CD4-positive, alpha-beta T cell treated with Interferon alpha-2 for 1 hour (primary cell): Measurements from ENCODE around the gene MVB12A.
A peak's percentile ranks its signal among the peaks of the same experiment; 100 is the strongest.

Experiments
- DNase-seq, 2 donors: peaks; one replicate each; pipeline ENCODE4 v3.0.0-alpha.2; 2020 to 2022

The MVB12A gene

DNA sequence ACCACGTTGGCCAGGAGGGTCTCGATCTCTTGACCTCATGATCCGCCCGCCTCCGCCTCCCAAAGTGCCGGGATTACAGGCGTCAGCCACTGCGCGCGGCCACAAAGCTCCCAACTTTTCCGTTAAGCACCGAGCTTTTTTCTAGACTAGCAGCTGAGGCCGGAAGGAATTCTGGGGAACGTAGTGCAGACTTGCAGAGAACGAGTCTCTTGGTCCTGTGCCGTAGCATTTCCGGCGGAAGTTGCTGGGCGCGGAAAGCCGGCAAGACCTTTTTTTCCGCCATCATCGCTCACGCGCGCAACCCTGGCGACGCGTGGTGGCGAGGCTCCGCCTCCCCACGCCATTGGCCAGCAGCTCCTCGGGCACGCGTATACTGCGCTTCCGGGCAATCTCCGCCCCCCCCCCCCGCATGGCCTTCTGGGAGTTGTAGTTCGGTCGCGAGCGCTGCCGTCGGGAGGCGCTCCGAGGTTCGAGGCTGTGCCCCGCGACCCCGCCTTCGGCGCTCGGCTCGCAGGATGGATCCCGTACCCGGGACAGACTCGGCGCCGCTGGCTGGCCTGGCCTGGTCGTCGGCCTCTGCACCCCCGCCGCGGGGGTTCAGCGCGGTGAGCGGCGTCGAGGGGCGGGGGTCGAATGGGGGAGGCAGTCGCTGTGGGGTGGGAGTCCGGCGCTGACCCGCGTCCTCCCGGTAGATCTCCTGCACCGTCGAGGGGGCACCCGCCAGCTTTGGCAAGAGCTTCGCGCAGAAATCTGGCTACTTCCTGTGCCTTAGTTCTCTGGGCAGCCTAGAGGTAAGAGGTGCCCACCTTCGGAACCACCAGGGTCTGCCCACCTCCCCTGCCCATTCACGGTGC, at the start of gene MVB12A:
Gene MVB12A (plus strand): TSS at position 427 of the 854 bp plus-strand sequence. CDS start 89 bp downstream, at position 516.
- peak; percentile 98 for DNase-seq

DNA sequence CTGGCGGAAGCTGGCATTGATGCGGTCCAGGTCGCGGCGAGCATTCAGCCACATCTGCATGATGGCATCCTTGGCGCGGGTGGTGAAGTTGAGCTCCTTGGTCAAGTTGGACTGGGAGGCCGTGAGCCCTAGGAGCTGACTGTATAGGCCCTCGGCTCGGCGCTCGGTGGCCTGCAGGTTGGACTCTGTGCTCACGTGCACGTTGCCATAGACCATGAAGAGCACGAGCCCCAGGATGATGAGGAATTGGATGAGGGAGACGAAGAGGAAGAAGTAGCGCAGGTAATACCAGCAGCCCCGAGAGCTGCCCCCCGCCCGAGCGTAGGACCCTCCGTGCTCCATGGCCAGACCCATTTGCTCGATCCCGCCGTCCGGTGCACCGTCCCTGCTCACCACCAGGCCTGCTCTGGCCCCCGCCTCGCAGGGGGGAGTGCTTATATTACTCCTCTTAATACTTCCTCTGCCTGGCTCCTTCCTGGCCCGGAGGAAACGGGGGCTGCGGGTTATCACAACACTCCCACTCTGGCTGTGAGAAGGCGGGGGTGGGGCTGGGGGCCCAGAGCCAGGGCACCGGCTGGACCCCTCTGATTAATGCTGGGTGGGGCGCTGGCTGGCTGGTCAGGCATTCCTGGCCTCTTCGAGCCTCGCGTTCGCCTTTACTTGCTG, 42.8 kb upstream of the MVB12A start, which contains the start of gene PLVAP:
Gene PLVAP (minus strand): TSS at position 408 of the 666 bp plus-strand sequence. CDS start 54 bp downstream, at position 354.
- no peak for DNase-seq

DNA sequence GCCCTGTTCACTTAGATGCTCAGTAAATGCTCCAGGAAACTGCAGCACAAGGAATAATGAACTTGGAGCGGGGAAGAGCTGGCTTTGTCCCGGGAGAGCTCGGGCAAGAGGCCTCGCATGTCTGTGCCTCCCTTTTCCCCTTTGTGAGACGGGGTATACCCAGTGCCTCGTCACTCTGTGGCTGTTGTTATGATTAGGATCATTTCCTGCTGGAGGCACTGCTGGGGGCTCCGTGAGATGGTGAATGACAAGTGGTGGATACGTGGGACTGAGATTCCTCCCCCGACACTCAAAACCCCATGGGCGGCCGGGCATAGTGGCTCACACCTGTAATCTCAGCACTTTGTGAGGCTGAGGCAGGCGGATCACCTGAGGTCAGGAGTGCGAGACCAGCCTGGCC, 41.6 kb upstream of the MVB12A start:
- no peak for DNase-seq

DNA sequence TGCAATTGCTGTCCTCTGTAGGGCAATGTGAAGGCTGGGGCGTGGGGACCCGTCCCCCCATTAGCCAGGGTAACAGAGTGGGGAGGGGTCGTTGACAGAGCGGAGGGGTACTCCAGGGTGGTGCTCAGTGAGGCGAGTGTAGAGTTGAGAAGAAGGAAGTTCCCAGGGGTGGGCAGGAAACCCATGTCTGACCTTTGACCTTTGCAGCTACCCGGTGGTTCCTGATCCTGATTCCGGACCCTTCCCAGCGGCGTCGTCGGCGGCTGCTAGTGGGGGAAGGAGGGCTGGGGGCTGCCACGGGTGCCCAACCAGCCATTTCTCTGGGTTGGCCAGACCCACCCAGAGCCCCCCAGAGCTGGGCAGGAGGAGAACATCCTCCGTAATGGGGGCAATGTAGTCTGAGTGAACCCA, 40.6 kb upstream of the MVB12A start:
- no peak for DNase-seq

DNA sequence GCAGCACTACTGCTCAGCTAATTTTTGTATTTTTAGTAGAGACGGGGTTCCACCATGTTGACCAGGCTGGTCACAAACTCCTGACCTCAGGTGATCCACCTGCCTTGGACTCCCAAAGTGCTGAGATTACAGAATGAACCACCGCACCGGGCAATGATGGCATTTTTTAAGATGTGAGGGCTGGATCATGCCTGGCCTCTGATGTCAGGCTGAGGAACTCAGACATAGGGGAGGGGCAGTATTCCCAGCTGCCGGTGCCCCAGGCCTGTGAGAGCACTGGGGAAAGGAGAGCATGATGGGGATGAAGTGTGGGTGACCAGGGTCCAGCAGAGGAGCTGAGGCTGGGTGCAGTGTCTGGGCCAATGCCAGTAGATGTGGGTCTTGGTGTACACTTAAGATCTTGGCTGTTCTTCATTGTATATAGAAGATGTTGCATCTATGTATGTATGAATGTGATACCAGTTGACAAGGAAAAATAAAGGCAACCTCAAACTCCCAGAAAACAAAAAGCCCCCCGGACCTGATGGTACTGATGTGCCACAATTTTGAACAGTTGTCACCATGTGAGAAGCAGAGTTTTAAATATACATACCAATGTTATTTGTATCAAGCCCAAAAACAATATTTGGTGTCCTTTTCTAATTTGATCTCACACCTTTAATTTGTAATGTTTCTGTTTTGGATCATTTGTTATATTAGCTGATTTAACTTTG, 39.3 kb upstream of the MVB12A start:
- DNase-seq = no peak

DNA sequence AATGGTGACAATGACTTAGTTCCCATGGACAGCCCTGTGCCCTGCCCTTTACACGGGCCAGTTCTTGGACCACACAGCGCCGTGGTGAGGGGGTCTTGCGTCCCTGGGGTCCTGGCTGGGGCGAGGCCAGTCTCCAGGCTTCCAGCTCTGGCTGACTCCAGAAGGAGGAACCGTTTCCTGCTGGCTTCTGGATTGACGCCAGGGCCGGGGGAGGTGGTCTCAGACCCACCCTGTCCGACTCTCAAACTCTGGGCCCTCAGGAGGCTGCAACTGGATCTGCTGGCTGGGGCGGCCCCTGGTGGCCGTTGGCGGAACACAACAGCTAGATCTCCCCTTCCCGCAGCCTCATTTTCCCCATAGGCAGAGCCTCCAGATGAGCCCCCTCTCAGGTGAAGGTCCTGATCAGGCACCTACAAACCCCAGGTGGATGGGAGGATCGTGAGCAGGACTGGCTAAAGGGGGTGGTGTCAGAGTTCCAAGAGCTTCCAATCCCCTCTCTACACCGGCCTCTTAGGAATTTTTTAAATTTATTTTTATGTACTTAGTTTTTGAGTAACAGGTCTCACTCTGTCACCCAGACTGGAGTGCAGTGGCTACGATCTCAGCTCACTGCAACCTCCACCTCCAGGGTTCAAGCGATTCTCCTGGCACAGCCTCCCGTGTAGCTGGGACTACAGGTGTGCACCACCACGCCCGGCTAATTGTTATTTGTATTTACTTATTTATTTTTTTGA, 33.8 kb upstream of the MVB12A start:
- DNase-seq = peak; percentile 57 to 68

DNA sequence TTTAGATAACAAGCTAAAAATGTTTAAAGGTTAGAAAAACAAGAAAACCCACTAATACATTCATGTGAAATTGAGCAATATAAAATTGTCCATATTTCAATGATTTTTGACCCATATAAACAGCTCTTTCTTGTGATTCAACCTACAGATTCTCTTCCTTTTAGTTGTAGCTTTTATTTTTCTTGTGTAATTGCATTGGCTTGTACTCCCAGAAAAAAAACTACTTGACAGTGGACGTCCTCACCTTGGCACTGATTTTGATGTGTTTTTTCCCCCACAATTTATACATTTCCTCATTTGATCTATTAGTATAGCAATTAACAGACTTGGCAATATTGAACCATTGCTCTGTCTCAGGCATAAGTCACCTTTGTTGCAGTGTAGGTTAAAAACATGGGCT, 30.6 kb upstream of the MVB12A start:
- no peak for DNase-seq

DNA sequence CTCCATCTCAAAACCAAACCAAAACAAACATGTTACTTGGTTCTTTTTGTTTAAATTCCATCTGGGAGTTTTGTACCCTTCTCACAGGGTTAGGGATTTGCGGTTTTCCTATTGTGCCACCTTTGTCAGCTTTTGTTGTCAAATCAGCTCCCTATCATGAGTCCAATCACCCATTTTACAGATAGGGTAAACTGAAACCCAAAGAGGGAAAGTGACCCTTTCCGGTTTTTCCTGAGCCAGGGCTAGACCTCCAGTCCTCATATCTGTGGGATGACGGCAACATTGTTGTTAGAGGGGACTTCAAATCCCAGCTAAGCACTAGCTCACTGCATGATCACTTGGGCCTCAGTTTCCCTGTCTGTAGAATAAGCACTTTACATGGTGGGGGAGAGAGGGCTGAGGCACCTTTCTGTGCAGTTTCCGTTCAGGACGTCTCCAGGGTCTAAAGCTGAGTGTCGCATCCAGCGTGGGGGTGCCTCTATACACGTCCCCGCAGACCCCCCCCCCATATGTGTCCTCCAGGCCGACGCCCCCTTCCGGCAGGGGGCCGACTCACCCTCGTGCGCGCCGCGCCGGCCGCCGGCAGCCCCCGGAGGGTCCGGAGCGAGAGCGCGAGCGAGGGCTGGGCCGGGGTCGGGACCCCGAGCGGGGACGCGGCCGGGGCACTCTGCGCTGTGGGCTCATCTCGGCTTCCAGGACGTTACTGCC, 29.7 kb upstream of the MVB12A start:
- no peak for DNase-seq

DNA sequence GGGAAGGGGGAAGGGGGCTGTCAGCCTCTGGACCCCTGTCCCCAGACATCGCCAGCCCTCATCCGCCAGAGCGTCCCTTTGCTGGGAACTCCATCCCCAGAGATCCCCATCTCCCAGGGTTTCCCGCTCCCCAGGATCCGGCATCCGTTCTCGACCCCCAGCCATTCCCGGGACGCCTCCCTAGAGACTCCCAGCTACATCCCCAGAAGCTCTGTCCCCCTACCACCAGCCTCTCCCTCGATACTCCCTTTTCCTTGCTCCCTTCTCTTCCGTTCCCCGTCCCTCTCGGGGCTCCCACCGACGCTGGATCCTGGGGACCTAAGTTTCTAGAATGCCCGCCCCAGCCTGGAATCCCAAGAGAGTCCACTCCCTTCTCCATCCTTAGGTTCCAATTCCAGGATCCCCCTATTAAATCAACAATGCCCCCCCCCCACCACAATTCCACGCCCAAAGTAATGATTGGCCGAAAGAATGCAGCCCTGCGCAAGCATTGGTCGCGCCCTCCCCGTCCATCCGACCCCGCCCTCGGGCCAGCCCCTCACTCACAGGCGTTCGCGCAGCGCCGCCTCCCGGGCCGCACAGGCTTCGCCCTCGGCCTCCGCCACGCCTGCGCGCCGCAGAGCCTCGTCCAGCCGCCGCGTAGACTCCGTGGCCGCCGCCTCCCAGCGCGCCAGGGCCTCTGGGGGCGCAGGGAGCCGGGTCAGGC, 29.0 kb upstream of the MVB12A start:
- peak; percentile 86 to 87 for DNase-seq

DNA sequence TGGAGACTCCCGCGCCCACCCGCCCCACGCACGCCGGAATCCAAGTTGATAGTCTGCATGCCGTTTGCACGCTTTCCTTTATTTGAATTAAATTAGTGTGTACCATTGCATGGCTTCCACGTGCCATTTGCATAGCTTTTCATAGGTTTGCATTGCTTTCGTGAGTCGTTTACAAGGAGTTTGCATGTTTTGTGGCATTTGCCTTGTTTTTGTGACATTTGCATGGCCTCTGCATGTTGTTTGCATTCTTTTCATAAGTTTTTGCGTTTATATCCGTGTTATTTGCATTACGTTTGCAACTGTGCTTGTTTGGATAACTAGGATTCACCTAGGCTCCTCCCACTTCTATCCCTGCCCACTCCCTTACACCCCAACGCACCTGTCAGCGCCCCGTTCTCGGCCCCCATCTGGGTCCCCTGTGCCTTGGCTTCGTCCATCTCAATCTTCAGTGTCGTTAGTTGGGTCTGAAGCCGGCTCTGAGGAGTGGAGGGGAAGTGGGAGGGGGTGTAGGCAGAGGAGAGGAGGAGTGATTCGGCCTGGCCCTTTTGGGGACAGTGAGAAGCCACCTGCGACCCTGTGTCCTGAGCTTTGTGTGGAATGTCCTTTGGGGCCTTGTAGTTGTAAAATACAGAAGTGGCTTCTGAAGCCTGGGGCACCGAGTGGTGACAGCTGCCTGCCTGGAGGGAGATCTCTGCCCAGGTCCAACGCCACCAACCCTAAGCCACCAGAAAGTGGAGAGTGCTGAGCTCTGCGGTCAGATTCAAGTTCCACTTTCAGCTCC, 28.3 kb upstream of the MVB12A start:
- no peak for DNase-seq

DNA sequence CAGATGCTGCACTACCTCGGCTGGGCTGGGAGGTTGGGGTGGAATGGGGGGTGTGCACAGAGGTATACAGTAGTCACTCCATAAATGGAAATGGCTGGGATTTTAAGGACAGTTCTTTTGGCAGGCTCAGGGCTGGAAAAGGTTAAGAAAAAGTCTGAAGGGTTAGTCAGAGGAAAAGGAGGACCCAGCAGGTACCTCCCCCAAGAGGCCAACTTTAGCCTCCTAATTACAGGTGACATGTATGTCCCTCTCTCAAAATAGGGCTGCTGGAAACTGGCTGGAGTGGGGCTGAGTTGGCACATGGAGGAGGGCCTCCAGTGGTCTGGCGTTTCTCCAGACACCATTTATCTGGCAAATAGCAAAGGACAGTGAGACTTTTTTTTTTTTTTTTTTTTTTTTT, 26.8 kb upstream of the MVB12A start:
- DNase-seq = no peak

DNA sequence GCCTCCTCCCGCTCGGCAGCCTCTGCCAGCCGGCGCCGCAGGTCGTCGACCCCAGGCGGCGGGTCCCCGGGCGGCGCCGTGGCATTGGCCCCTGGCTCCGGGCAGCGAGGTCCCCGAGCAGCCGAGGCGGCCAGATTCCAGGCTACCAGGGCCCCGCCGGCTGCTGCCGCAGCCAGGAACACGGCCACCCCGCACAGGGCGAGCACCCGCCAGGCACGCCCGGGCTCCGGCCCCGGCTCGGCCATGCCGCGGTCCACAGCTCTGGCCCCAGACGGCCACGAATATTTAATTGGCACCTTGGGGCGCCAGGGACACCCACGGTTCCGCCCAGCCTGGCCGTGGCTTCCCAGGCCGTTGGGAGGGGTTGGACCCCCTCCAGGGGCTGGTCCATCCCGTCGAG, 25.9 kb upstream of the MVB12A start, which contains the start of gene CCDC194:
Gene CCDC194 (minus strand): TSS at position 283 of the 400 bp plus-strand sequence. CDS start 38 bp downstream, at position 245.
- no peak for DNase-seq

DNA sequence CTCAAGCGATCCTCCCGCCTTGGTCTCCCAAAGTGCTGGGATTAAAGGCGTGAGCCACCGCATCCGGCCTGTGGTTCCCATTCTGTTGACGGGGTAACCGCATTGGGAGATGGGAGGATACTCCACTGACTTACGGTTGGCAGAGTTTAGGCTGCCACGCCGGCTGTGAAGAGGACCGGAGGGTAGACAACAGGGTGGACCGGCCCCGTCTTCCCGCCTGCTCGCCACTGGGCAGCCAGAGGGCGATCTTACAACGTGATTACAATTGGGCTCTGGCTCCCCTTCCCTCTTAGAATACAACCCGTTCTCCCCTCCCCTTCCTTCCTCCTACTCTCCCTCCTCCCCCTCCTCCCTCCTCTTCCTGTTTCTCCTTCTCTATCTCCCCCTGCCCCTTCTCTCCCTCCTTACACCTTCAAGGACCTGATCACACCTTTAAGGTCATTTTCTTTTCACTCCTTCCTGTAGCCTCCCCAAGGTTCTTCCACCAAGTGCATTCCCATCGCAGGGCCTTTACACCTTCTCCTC, 24.9 kb upstream of the MVB12A start:
- peak; percentile 24 to 79 for DNase-seq

DNA sequence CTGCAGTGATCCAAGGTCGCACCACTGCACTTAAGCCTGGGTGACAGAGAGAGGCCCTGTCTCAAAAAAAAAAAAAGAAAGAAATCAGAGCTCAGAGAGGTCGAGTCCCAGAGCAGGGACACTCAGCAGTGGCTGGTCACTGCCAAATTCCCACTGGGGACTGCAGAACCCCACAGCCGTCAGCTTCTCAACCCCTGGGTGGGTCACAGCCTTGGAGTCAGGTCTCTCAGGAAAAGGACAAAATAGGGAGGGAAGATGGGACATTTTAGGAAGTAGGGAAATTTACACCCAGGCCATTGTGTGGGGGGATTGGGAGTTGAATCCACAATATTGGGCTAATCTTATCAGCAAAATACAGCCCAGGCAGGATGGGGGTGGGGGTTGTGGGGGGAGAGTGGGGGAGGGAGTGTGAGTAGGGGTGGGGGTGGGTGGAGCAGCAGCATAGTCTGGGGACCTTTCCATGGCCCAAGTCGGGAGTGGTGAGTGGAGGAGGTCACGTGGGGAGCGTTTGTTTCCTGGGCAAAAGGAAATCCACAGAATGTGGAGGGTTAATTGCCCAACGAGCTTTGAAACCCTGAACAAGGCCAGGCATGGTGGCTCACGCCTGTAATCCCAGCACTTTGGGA, 20.8 kb upstream of the MVB12A start:
- no peak for DNase-seq

DNA sequence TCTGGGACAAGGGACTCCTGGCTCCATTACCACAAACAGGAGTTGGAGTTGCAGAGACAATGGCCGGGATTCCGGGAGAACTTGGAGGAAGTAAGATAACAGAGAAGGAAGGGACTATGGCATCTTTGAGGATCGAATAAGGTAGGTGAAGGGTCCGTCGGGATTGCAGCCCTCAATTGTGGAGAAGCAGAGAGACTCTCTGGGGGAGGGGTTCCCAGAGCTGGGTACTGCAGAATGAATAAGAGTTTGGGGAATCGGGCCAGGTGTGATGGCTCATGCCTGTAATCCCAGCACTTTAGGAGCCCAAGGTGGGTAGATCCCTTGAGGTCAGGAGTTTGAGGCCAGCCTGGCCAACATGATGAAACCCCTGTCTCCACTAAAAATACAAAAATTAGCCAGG, 18.2 kb upstream of the MVB12A start:
- DNase-seq = no peak

DNA sequence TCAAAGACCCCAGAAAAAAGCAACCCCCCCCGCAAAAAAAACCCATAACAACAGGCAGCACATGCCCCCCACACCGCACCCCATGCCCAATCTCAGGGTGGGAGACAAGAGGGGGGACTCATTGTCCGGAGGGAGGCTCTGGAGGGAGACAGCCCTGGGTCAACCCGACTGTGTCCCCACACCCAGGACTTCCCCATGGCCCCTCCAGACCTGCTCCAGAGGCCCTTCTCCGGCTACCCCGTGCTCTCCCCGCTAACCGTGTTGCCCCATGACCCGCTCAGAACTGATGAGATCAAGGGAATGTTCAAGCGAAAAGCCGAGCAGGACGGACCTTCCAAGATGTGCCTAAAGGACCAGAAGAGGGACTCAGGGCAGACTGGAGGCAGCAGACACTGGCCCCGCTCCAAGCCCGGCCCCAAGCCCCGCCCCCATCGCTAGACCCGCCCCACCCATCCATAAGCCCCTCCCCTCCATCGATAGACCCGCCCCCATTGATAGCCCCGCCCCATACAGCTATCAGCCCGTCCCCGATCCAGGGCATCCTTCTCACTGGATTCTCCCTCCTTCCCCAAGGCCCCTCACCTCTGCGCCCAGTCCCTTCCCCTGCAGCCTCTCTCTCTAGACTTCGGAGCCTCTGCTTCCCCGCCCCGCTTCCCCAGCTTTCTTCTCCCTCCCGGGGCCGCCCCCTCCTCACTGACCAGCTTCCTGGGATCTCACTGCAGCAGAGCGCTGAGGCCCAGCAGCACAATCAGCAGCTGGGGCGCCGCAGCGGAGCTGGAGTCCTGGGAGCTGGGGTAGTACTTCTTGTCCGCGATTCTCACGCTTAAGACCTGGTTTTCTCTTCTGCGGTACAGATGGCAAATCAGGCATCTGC, 16.6 kb upstream of the MVB12A start:
- peak; percentile 37 to 55 for DNase-seq

DNA sequence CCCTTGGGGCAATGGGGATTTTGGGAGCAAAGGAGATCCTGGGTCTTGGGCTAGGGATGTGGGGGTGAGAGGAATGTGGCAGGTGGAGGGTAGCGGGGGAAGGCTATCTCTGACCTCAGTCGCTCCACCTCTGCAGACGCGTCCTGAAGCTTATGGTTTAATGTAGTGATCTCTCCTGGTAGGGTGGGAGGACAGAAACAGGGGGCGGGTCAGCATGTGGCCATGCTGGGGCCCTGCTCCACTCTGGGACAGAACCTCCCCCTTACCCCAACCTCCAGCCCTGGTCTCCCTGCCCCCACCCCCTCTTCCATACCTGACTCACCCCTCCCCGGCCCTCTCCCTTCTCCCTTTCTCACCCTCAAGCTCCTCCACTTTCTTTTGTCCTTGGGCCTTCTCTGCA, 15.8 kb upstream of the MVB12A start:
- DNase-seq = peak in 1 of 2 donors; percentile 30

DNA sequence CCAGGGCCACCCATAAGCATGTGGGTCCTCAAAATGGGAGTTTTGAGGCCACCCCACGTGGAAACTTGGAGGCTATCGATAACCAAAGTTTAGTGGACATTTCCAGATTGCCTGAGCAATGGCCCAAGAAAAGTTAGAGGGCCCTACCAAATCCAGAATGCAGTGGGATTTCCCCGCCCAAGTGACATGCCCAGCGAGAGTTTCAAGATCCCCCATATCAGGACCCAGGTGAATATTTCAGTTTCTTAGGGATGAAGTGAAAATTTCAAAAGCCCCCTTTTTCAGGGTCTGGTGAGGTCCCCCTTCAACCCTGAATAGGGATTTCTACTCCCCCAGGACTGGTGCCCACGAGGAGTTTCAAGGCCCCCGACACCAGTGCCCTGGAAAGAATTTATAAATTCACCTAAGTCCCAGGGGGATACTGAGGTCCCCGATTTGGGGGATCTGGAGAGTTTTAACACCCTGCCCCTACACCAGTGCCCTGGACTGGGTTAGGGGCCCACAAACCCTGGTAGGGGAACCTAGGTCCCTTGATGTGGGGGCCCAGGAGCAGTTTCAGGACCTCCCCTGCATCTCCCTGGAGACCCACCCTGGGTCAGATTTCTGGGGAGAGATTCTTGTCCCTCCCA, 15.1 kb upstream of the MVB12A start:
- DNase-seq = peak in 1 of 2 donors; percentile 39
